KMS-11 (cell line): ENCODE measurements around the gene LCLAT1.

Experiments
- H2AFZ ChIP-seq: fragments of 200-600 bp; sonication (generic); 2 replicates; pipeline ENCODE4 v1.6.1; 2016; ENCODE audit warnings: antibody characterized with exemption, mixed run types, low read depth
- H3K27ac ChIP-seq: fragments of 200-600 bp; sonication (generic); 2 replicates; pipeline ENCODE4 v1.6.1; 2016; ENCODE audit warnings: mild to moderate bottlenecking, mixed run types
- H3K27me3 ChIP-seq: fragments of 200-600 bp; sonication (generic); 2 replicates; pipeline ENCODE4 v1.6.1; 2017; ENCODE audit warnings: mild to moderate bottlenecking, low read depth, mixed run types, moderate library complexity; ENCODE audit not compliant: insufficient read depth
- H3K36me3 ChIP-seq: fragments of 200-600 bp; sonication (generic); 2 replicates; pipeline ENCODE4 v1.6.1; 2017; ENCODE audit warnings: mild to moderate bottlenecking, mixed run types; ENCODE audit not compliant: insufficient read depth
- H3K4me1 ChIP-seq: fragments of 200-600 bp; sonication (generic); 2 replicates; pipeline ENCODE4 v1.6.1; 2016; ENCODE audit warnings: mild to moderate bottlenecking, low read depth, mixed run types; ENCODE audit not compliant: poor library complexity, severe bottlenecking
- H3K4me2 ChIP-seq: fragments of 200-600 bp; sonication (generic); 2 replicates; pipeline ENCODE4 v1.7.0; 2016; ENCODE audit warnings: mild to moderate bottlenecking, mixed run types
- H3K4me3 ChIP-seq: fragments of 200-600 bp; sonication (generic); IDR thresholded peaks from 2 replicates; pipeline ENCODE4 v1.6.1; 2017; ENCODE audit warnings: low read depth, low read length, mixed read lengths; ENCODE audit not compliant: insufficient read depth
- H3K79me2 ChIP-seq: fragments of 200-600 bp; sonication (generic); 2 replicates; pipeline ENCODE4 v1.6.1; 2016; ENCODE audit warnings: low read depth, mixed run types; ENCODE audit not compliant: insufficient read depth
- H3K9ac ChIP-seq: fragments of 200-600 bp; sonication (generic); 2 replicates; pipeline ENCODE4 v1.6.1; 2016; ENCODE audit warnings: mild to moderate bottlenecking, mixed run types
- H4K20me1 ChIP-seq: fragments of 200-600 bp; sonication (generic); 2 replicates; pipeline ENCODE4 v1.6.1; 2016; ENCODE audit warnings: mild to moderate bottlenecking, mixed run types; ENCODE audit not compliant: insufficient read depth
- TF ChIP-seq, protein P1 (sequence below): fragments of 200-600 bp; sonication (generic); conservative IDR thresholded peaks from 2 replicates; pipeline ENCODE4 v1.6.1; 2017; ENCODE audit warnings: low read depth, mild to moderate bottlenecking, antibody characterized with exemption, low read length, moderate library complexity, mixed read lengths

LCLAT1 gene

DNA sequence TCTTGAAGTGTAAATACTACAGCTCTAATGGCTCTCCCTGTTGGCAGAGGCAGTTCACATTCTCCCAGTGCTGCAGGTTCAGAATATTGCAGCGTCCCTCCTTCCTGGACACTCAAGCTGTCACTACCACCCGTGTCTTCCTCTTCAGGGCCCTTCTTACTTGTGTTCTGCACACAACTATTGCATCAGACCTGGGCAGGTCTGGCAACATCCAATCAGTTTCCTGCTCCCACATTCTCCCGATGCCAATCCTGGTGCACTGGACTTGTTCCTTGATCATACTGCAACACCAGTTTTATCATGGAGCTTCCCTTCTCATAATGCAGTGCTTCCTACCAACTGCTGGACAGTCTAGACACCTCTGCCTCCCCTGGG, 198.7 kb downstream of the LCLAT1 start:
- Histone ChIP-seq H3K9ac (no peak overlapping the region), H3K4me2 (no peak overlapping the region), H3K4me3 (no peak overlapping the region), H3K27me3 (no peaks in the 10 kb centered on the region), H3K36me3 (no peaks in the 10 kb centered on the region), H4K20me1 (no peaks in the 10 kb centered on the region), H3K4me1 (peaks cover 15% of the 10 kb centered on the region), H2AFZ (no peak overlapping the region), H3K27ac (no peak overlapping the region), H3K79me2 (no peaks in the 10 kb centered on the region)
- TF ChIP-seq, protein P1, sequence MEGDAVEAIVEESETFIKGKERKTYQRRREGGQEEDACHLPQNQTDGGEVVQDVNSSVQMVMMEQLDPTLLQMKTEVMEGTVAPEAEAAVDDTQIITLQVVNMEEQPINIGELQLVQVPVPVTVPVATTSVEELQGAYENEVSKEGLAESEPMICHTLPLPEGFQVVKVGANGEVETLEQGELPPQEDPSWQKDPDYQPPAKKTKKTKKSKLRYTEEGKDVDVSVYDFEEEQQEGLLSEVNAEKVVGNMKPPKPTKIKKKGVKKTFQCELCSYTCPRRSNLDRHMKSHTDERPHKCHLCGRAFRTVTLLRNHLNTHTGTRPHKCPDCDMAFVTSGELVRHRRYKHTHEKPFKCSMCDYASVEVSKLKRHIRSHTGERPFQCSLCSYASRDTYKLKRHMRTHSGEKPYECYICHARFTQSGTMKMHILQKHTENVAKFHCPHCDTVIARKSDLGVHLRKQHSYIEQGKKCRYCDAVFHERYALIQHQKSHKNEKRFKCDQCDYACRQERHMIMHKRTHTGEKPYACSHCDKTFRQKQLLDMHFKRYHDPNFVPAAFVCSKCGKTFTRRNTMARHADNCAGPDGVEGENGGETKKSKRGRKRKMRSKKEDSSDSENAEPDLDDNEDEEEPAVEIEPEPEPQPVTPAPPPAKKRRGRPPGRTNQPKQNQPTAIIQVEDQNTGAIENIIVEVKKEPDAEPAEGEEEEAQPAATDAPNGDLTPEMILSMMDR, result no peak

- Histone ChIP-seq H3K4me1 (no peaks in the 10 kb centered on the region), H3K27ac (no peak overlapping the region), H3K79me2 (no peaks in the 10 kb centered on the region), H4K20me1 (no peaks in the 10 kb centered on the region), H3K9ac (no peak overlapping the region), H3K4me2 (no peak overlapping the region), H3K36me3 (no peaks in the 10 kb centered on the region), H3K27me3 (no peaks in the 10 kb centered on the region), H2AFZ (no peak overlapping the region), H3K4me3 (no peak overlapping the region)
- TF ChIP-seq, protein P1, result no peak
Measured at GRCh38 chr2:30647752-30648457, 200.9 kb downstream of the LCLAT1 start.

GRCh38 chr2:30649278-30649677, 202.2 kb downstream of the LCLAT1 start:
- Histone ChIP-seq H2AFZ (no peak overlapping the region), H3K79me2 (no peaks in the 10 kb centered on the region), H3K27ac (no peak overlapping the region), H3K4me1 (no peaks in the 10 kb centered on the region), H3K27me3 (no peaks in the 10 kb centered on the region), H3K9ac (no peak overlapping the region), H3K36me3 (no peaks in the 10 kb centered on the region), H3K4me2 (no peak overlapping the region), H3K4me3 (no peak overlapping the region), H4K20me1 (no peaks in the 10 kb centered on the region)
- TF ChIP-seq, protein P1, result no peak

DNA sequence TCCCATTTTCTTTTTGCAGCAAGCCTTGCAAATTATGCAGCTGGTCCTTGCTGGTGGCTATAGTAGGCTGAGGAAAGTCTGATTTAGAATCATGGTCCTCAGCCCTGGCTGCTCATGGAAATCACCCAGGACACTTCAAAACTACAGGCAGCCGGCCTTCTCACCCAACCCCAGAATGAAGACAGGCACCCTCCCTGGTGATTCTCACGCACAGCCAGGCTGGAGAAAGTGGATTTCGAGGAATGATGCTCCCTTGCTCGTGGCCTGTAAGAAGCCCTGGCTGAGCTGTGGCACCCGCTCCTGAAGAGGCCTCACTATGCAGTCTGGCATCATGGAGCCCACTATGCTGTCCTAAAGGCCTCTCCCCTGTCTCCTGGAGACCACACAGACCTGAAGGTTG, 202.8 kb downstream of the LCLAT1 start:
- TF ChIP-seq, protein P1, result no peak
- no peaks in the 10 kb centered on the region for H3K27me3 ChIP-seq
- H3K9ac ChIP-seq, result no peak overlapping the region
- H3K4me2 ChIP-seq, result no peak overlapping the region
- H3K36me3 ChIP-seq, result no peaks in the 10 kb centered on the region
- H2AFZ ChIP-seq, result no peak overlapping the region
- no peaks in the 10 kb centered on the region for H3K4me1 ChIP-seq
- H3K27ac ChIP-seq, result no peak overlapping the region
- H3K79me2 ChIP-seq, result no peaks in the 10 kb centered on the region
- H3K4me3 ChIP-seq, result no peak overlapping the region
- no peaks in the 10 kb centered on the region for H4K20me1 ChIP-seq
